Cardiac muscle cell (in vitro differentiated cells and primary cell): ENCODE data around the gene SMAD9. TPM values are rescaled to one million over a fixed set of nuclear protein-coding genes. Genes with fewer than 3 reads are reported as not detected.

Experiments used
- DNase-seq, 2 donors: peaks; one replicate each; pipeline versions ENCODE4 v3.0.0 to v3.0.0-alpha.2; 2010 to 2017; ENCODE audit warnings: low read depth in 1 of 2, low spot score in 1 of 2
- H3K27ac ChIP-seq: fragments of 200-600 bp; sonication (generic); 2 replicates; pipeline ENCODE4 v1.5.1; 2016
- H3K27me3 ChIP-seq: fragments of 200-600 bp; sonication (generic); 2 replicates; pipeline ENCODE4 v1.6.0; 2016; ENCODE audit warnings: control low read depth
- H3K36me3 ChIP-seq: fragments of 200-600 bp; sonication (generic); 2 replicates; pipeline ENCODE4 v1.5.1; 2016; ENCODE audit warnings: control low read depth
- H3K4me1 ChIP-seq: fragments of 200-600 bp; sonication (generic); 2 replicates; pipeline ENCODE4 v1.8.1; 2017; ENCODE audit warnings: low read depth, mild to moderate bottlenecking, mixed run types
- H3K4me3 ChIP-seq: fragments of 200-600 bp; sonication (generic); 2 replicates; pipeline ENCODE4 v1.5.1; 2016; ENCODE audit warnings: mild to moderate bottlenecking
- H3K9me3 ChIP-seq: fragments of 200-600 bp; sonication (generic); 2 replicates; pipeline ENCODE4 v1.5.1; 2017; ENCODE audit warnings: low read depth, mild to moderate bottlenecking, control low read depth
- polyA plus RNA-seq: library from polyadenylated mRNA; unstranded; fragments of >200 nt; fragmentation: Nextera tagmentation; extraction: Ambion mirVana; gene quantifications from 2 replicates; pipeline ENCODE4 v1.2.1, GENCODE V29; 2016
- total RNA-seq: library from RNA; depleted of rRNA; stranded (reverse); fragments of >200 nt; gene quantifications from 2 replicates; pipeline ENCODE4 v1.2.3, GENCODE V29; 2016
- TF ChIP-seq, protein P1 (sequence below): IDR thresholded peaks from 2 replicates; pipeline ENCODE4 v1.5.1; 2012; ENCODE audit warnings: low read depth, mild to moderate bottlenecking, low read length

Gene SMAD9
- total and polyA plus RNA-seq, 2 experiments from 2014 or later: 24.5 to 57.9 TPM

DNA sequence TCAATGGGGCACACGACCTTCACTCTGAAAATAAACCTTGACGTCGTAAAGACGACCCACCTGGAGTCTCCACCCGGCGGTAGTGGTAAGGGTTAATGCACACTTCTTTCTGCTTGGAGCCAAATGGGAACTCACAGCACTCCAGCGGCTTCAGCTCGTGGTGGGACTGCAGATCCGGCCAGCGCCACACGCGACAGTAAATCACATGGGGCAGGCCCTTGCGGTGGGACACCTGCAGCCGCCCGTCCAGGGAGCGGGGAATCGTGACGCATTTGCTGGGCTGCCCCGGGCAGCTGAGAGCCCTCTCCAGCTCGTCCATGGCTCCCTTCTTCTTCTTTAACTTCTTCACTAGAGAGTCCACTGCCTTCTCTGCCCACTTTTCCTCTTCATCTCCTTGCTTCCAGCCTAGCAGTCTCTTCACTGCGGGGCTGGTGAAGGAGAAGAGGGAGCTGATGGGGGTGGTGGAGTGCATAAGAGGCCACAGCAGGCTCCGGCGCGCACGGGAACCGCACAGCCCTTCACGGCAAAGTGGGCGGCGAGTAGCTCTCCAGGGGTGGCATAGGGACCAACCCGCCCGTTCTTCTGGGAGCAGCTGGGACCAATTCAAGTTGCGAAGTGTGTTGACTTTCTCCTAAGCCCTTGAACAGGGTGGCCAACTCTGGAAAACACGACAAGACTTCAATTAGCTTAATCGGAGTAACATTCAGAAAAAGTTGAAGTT, 40.7 kb downstream of the SMAD9 start:
- H3K36me3 ChIP-seq: peaks cover 24% of the 10 kb centered on the region
- no peak overlapping the region for H3K4me3 ChIP-seq
- H3K9me3 ChIP-seq: no peaks in the 10 kb centered on the region
- H3K4me1 ChIP-seq: peaks cover 12% of the 10 kb centered on the region
- TF ChIP-seq, protein P1, sequence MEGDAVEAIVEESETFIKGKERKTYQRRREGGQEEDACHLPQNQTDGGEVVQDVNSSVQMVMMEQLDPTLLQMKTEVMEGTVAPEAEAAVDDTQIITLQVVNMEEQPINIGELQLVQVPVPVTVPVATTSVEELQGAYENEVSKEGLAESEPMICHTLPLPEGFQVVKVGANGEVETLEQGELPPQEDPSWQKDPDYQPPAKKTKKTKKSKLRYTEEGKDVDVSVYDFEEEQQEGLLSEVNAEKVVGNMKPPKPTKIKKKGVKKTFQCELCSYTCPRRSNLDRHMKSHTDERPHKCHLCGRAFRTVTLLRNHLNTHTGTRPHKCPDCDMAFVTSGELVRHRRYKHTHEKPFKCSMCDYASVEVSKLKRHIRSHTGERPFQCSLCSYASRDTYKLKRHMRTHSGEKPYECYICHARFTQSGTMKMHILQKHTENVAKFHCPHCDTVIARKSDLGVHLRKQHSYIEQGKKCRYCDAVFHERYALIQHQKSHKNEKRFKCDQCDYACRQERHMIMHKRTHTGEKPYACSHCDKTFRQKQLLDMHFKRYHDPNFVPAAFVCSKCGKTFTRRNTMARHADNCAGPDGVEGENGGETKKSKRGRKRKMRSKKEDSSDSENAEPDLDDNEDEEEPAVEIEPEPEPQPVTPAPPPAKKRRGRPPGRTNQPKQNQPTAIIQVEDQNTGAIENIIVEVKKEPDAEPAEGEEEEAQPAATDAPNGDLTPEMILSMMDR: no peak
- no peaks in the 10 kb centered on the region for H3K27me3 ChIP-seq
- H3K27ac ChIP-seq: no peak overlapping the region
- no peak for DNase-seq

DNA sequence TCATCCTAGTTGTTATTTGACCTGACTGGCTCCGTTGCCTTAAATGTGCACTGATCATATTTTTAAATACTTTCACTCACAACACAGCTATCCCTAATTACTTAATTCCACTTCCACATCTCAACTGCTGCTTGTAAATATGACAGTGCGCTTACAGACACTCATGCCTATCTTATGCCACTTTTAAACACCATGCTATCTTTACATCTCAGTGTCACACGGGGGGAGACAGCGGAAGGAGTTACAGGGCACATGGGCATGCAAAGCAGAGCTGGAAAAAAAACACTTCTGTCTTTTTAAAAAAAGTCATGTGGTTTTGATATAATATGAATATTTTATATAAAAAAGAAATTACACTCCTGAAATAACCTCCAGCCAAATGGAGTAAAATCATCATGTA, 44.1 kb downstream of the SMAD9 start:
- Histone ChIP-seq H3K36me3 (peaks cover 49% of the 10 kb centered on the region), H3K4me1 (peaks cover 7% of the 10 kb centered on the region), H3K27me3 (no peaks in the 10 kb centered on the region), H3K4me3 (no peak overlapping the region), H3K9me3 (no peaks in the 10 kb centered on the region), H3K27ac (no peak overlapping the region)
- TF ChIP-seq, protein P1: no peak
- DNase-seq: no peak

DNA sequence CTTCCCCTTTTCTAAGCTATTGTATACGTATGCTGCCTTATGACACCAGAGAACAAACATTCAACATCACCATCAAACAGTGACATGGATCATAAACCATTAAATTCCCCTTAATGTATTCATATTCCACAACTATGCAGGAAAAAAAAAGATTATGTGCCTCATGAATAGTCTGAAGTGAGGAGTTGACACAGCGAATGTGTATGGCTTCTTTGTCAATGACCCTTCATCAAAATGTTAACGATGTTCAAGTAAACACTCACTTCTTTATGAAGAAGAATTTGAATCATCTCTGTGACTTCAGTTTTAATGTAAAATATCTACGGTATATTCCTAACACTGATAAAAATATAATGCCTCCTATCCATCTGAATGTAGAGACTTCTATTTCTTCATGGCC, 44.6 kb downstream of the SMAD9 start:
- Histone ChIP-seq H3K4me3 (no peak overlapping the region), H3K27ac (no peak overlapping the region), H3K36me3 (peaks cover 49% of the 10 kb centered on the region)

DNA sequence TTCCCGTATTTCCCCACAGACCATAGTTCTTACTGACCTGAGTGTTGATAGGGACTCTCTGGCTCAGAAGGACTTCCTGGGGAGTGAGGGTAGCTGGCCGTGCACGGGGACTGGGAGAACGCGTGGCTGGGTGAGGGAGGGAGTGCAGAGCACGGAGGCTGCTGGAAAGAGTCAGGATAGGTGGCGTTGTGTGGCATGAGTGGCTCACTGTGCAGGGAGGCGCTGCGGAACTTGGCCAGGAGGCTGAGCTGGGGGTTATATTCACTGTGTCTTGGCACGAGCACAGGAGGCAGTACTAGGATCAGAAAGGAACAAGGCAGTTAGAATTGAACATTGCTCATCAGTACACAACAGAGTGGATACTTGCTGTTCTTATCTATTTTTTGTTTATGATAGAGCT, 47.4 kb downstream of the SMAD9 start:
- H3K27ac ChIP-seq: no peak overlapping the region
- DNase-seq: no peak
- H3K4me3 ChIP-seq: no peak overlapping the region
- no peaks in the 10 kb centered on the region for H3K9me3 ChIP-seq
- peaks cover 51% of the 10 kb centered on the region for H3K36me3 ChIP-seq
- TF ChIP-seq, protein P1: no peak
- H3K27me3 ChIP-seq: no peaks in the 10 kb centered on the region
- H3K4me1 ChIP-seq: peaks cover 7% of the 10 kb centered on the region

More for the DNA sequence above, 44.6 kb downstream of the SMAD9 start:
- Histone ChIP-seq H3K4me1 (peaks cover 7% of the 10 kb centered on the region), H3K27me3 (no peaks in the 10 kb centered on the region), H3K9me3 (no peaks in the 10 kb centered on the region)
- no peak for DNase-seq
- TF ChIP-seq, protein P1: no peak

DNA sequence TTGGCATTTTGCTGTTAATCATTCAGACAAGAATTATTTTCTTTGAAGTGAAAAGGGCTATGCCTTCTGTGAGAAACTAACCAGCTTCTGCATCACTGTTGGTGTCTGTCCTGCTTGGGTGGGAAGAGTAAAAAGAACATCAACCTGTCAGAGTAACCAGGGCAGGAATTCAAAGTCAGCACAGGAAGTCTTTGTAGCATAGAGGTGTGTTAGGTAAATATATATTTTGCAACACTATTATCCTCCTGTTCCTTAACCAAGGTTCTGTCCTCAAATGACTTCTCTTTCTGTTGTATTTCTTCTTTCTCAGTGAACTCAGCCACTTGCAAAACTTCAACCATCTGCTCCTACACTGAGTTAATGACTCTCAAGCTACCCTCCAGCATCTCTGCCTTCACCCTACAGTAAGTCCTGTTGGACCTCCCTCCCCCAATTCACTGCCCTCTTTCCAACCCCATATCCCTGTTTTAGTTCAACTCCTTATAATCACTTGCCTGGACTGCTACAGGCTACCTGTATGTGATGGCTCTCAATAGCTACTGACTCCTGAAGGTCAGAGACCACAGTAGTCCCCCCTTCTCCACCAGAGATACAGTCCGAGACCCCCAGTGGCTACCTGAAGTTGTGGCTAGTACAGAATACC, 49.9 kb downstream of the SMAD9 start:
- H3K4me1 ChIP-seq: peaks cover 7% of the 10 kb centered on the region
- peaks cover 56% of the 10 kb centered on the region for H3K36me3 ChIP-seq
- DNase-seq: no peak
- H3K9me3 ChIP-seq: no peaks in the 10 kb centered on the region
- H3K27ac ChIP-seq: peak overlapping the region; percentile 47
- H3K4me3 ChIP-seq: no peak overlapping the region
- TF ChIP-seq, protein P1: no peak
- no peaks in the 10 kb centered on the region for H3K27me3 ChIP-seq
